Stimulated activated naive CD8-positive, alpha-beta T cell treated with anti-CD3 and anti-CD28 coated beads, Interleukin-15, amount 100 ng/mL, for 72 hours (primary cell): ENCODE results near the gene GOLPH3.
"Not testable (repeated sequence)": the region's sequence is repeated elsewhere in the genome, so short reads cannot be mapped to it uniquely, and the experiment has no call there.

Experiments used
- ATAC-seq: fragments of 150-1000 bp; cut with Tn5 transposase; 2 replicates; pipeline ENCODE4 v1.10.0; 2021; ENCODE audit warnings: mild to moderate bottlenecking, moderate library complexity
- DNase-seq, 2 donors: peaks; one replicate each; pipeline ENCODE4 v3.0.0; 2021 to 2022
- H3K27ac Mint-ChIP-seq, 2 donors: one replicate each; pipeline ENCODE4 v1.8.0; 2022; ENCODE audit warnings: mild to moderate bottlenecking in 2 of 2, mixed read lengths in 2 of 2, moderate library complexity in 2 of 2
- H3K27me3 Mint-ChIP-seq: one replicate; pipeline ENCODE4 v1.8.0; 2022; ENCODE audit warnings: mixed read lengths
- H3K4me1 Mint-ChIP-seq: one replicate; pipeline ENCODE4 v1.8.0; 2022; ENCODE audit warnings: mild to moderate bottlenecking, mixed read lengths
- H3K4me3 Mint-ChIP-seq, 2 donors: one replicate each; pipeline ENCODE4 v1.8.0; 2022; ENCODE audit warnings: mild to moderate bottlenecking in 2 of 2, mixed read lengths in 2 of 2, moderate library complexity in 1 of 2
- H3K9me3 Mint-ChIP-seq, 2 donors: one replicate each; pipeline ENCODE4 v1.8.0; 2022; ENCODE audit warnings: mixed read lengths in 2 of 2

The GOLPH3 gene

DNA sequence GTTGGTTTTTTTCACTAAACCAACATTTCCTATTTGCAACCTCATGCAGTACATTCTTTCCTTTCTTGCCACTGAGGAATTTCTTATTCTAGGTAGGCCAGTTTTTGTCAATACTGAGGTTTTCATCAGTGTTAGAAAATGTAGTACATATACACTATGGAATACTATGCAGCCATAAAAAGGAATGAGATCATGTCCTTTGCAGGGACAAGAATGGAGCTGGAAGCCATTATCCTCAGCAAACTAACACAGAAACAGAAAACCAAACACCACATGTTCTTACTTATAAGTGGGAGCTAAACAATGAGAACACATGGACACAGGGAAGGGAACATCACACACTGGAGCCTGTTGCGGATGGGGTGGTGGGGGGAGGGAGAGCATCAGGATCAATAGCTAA lies 93.6 kb downstream of the GOLPH3 start:
- not testable (repeated sequence) for DNase-seq, H3K4me3 Mint-ChIP-seq, ATAC-seq, H3K4me1 Mint-ChIP-seq, H3K27me3 Mint-ChIP-seq, H3K9me3 Mint-ChIP-seq, H3K27ac Mint-ChIP-seq

GRCh38 chr5:32078855-32079254 lies 95.3 kb downstream of the GOLPH3 start:
- H3K4me1 Mint-ChIP-seq, ATAC-seq, DNase-seq, H3K27me3 Mint-ChIP-seq, H3K27ac Mint-ChIP-seq, H3K4me3 Mint-ChIP-seq, H3K9me3 Mint-ChIP-seq: not testable (repeated sequence)

DNA sequence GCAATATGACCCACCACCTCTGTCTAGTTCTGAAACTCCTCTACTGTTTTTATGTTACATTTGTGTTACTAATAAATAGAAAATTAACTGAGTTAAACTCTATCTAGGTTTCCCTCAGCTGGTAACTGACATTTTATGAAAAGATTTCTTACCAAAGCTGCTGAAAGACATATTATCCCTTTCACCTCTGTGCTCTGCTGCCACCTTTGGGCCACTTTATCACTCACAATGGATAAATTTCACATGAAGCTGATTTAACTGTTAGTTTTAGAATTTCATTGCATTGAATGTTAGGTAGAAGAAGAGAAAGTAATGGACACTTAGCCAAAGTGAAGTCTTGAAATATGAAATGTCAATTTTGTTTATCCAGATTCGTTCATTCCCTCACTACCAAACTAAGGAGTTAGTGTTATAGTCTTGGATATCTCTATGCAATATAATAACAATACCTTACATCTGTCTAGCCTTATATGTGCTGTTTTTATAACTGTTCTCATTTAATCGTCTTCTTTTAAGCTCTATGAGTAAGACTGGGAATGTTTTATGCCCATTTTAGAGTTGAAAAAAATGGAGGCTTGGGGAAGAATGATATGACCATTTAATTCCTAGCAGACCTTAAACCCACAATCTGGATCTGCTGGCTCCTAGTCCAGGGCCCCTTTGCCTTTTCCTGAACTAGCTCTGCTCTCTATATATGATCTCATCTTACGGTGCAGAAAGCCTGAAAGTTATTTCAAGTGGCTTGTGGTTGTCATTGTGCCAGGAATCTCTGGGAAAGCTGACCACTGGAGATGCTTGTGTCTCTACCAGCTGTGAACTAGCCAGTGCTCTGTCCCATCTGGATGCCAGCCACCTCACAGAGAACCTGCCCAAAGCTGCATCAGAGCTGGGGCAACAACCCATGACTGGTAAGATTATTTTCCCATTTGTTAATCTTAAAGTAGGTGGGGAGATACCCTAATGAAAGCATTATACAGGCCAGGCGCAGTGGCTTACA lies 97.1 kb downstream of the GOLPH3 start:
- no peak overlapping the region for H3K4me3 Mint-ChIP-seq
- DNase-seq, result no peak
- H3K4me1 Mint-ChIP-seq, result no peaks in the 10 kb centered on the region
- H3K27ac Mint-ChIP-seq, result no peak overlapping the region
- no peaks in the 10 kb centered on the region for H3K27me3 Mint-ChIP-seq
- no peak for ATAC-seq
- H3K9me3 Mint-ChIP-seq, result no peaks in the 10 kb centered on the region
